H1 (cell line): ENCODE results near the gene VPS13D. TPM values are rescaled to one million over a fixed set of nuclear protein-coding genes. Genes with fewer than 3 reads are reported as not detected.
A peak's percentile ranks its signal among the peaks of the same experiment; 100 is the strongest.

Source experiments
- CTCF ChIA-PET: fragments of 300-600 bp; sonication (Branson Sonifier 250); formaldehyde crosslinking; loops from one replicate; lab custom pipeline; 2021; ENCODE audit not compliant: partially characterized antibody; lab: Charles Lee
- POLR2A ChIA-PET: fragments of 300-600 bp; sonication (Branson Sonifier 250); formaldehyde crosslinking; loops from one replicate; lab custom pipeline; 2021; ENCODE audit warnings: inconsistent platforms; ENCODE audit not compliant: partially characterized antibody; lab: Charles Lee
- DNase-seq, 2 experiments: peaks; one replicate each; pipeline versions ENCODE4 v3.0.0 to v3.0.0-alpha.2; 2010 to 2022; ENCODE audit warnings: low spot score in 2 of 2, low read depth in 1 of 2, mixed read lengths in 1 of 2
- FAIRE-seq: peaks from 2 replicates; lab custom pipeline; 2011; peaks lifted over from hg19 to GRCh38; lab: Jason Lieb, UNC
- H2AFZ ChIP-seq: 2 replicates; pipeline ENCODE4 v1.8.1; 2012; ENCODE audit warnings: low read length, inconsistent platforms
- H2AK5ac ChIP-seq: 2 replicates; pipeline ENCODE4 v1.6.1; 2013; ENCODE audit warnings: low read depth, low read length
- H2BK120ac ChIP-seq: replicated peaks from 2 replicates; pipeline ENCODE3; 2013; ENCODE audit warnings: low read depth, low read length, inconsistent platforms
- H2BK12ac ChIP-seq: 2 replicates; pipeline ENCODE4 v1.6.1; 2013; ENCODE audit warnings: low read depth, low read length
- H2BK15ac ChIP-seq: 2 replicates; pipeline ENCODE4 v1.6.1; 2013; ENCODE audit warnings: low read length
- H2BK20ac ChIP-seq: 2 replicates; pipeline ENCODE4 v1.6.1; 2013; ENCODE audit warnings: low read length
- H2BK5ac ChIP-seq: 2 replicates; pipeline ENCODE4 v1.6.1; 2013; ENCODE audit warnings: low read depth, low read length
- H3K14ac ChIP-seq: 2 replicates; pipeline ENCODE4 v1.6.1; 2013; ENCODE audit warnings: inconsistent platforms; ENCODE audit not compliant: insufficient read length
- H3K18ac ChIP-seq: 2 replicates; pipeline ENCODE4 v1.6.1; 2013; ENCODE audit warnings: low read length; ENCODE audit errors: extremely low read depth
- H3K23ac ChIP-seq: 2 replicates; pipeline ENCODE4 v1.6.1; 2013; ENCODE audit warnings: inconsistent platforms; ENCODE audit not compliant: insufficient read length
- H3K23me2 ChIP-seq: 2 replicates; pipeline ENCODE4 v1.6.1; 2013; ENCODE audit warnings: low read depth, low read length
- H3K27ac ChIP-seq: 2 replicates; pipeline ENCODE4 v1.6.1; 2011; ENCODE audit warnings: low read depth, low read length, inconsistent platforms
- H3K27me3 ChIP-seq, 4 experiments: replicated peaks in 1 of 4; 1 replicate in 1 of 4; 2 replicates in 3 of 4; pipeline versions ENCODE4 v1.6.1 to v1.8.1; 2011 to 2013; ENCODE audit warnings: low read length in 3 of 4, mild to moderate bottlenecking in 3 of 4, inconsistent platforms in 2 of 4, mixed read lengths in 2 of 4, moderate library complexity in 1 of 4; ENCODE audit not compliant: control insufficient read depth in 3 of 4, insufficient read depth in 3 of 4; ENCODE audit errors: extremely low read depth in 1 of 4
- H3K36me3 ChIP-seq, 4 experiments: 2 replicates each; pipeline versions ENCODE4 v1.6.1 to v1.8.1; 2011 to 2013; ENCODE audit warnings: mild to moderate bottlenecking in 4 of 4, low read length in 3 of 4, moderate library complexity in 2 of 4, control low read depth in 1 of 4, inconsistent platforms in 1 of 4; ENCODE audit not compliant: insufficient read depth in 4 of 4, control insufficient read depth in 2 of 4
- H3K4ac ChIP-seq: replicated peaks from 2 replicates; pipeline ENCODE3; 2013; ENCODE audit warnings: low read length, low read depth, mixed read lengths, inconsistent platforms; ENCODE audit not compliant: insufficient read length
- H3K4me1 ChIP-seq, 4 experiments: replicated peaks in 1 of 4; 1 replicate in 1 of 4; 2 replicates in 3 of 4; pipeline versions ENCODE4 v1.6.1 to v1.8.1; 2011 to 2013; ENCODE audit warnings: low read length in 3 of 4, inconsistent platforms in 2 of 4, mixed read lengths in 1 of 4; ENCODE audit not compliant: insufficient read depth in 4 of 4, control insufficient read depth in 3 of 4
- H3K4me2 ChIP-seq, 2 experiments: 2 replicates each; pipeline versions ENCODE4 v1.6.1 to v1.8.1; 2011 to 2013; ENCODE audit warnings: low read depth in 2 of 2, low read length in 2 of 2, control low read depth in 1 of 2, inconsistent platforms in 1 of 2, mild to moderate bottlenecking in 1 of 2; ENCODE audit not compliant: insufficient read depth in 1 of 2
- H3K4me3 ChIP-seq, 4 experiments: fragments of 200-600, 300-600 bp in 1 of 4; sonication (generic), shearing (Covaris generic), sonication (Bioruptor Twin) in 1 of 4; 2 replicates each; pipeline versions ENCODE4 v1.5.1 to v1.8.1; 2011 to 2016; ENCODE audit warnings: low read length in 4 of 4, low read depth in 3 of 4, control low read depth in 2 of 4, inconsistent platforms in 2 of 4, mild to moderate bottlenecking in 2 of 4, mixed read lengths in 1 of 4, moderate library complexity in 1 of 4; ENCODE audit not compliant: insufficient read depth in 2 of 4; ENCODE audit errors: extremely low read depth in 1 of 4
- H3K56ac ChIP-seq: replicated peaks from 2 replicates; pipeline ENCODE3; 2013; ENCODE audit warnings: low read depth, mild to moderate bottlenecking, mixed read lengths, low read length, inconsistent platforms; ENCODE audit not compliant: insufficient read length
- H3K79me1 ChIP-seq: 2 replicates; pipeline ENCODE4 v1.6.1; 2013; ENCODE audit warnings: low read depth, low read length, control low read depth
- H3K79me2 ChIP-seq, 2 experiments: 2 replicates each; pipeline versions ENCODE4 v1.6.1 to v1.8.1; 2012 to 2013; ENCODE audit warnings: low read length in 2 of 2, mild to moderate bottlenecking in 2 of 2, inconsistent platforms in 1 of 2; ENCODE audit not compliant: insufficient read depth in 2 of 2, control insufficient read depth in 1 of 2
- H3K9ac ChIP-seq, 4 experiments: replicated peaks in 1 of 4; 1 replicate in 1 of 4; 2 replicates in 3 of 4; pipeline versions ENCODE4 v1.6.1 to v1.8.1; 2011 to 2013; ENCODE audit warnings: low read depth in 3 of 4, low read length in 3 of 4, control low read depth in 2 of 4, mild to moderate bottlenecking in 2 of 4, moderate library complexity in 2 of 4, inconsistent platforms in 1 of 4; ENCODE audit errors: extremely low read depth in 1 of 4
- H3K9me3 ChIP-seq, 2 experiments: 2 replicates each; pipeline versions ENCODE4 v1.6.1 to v1.8.1; 2012 to 2013; ENCODE audit warnings: mild to moderate bottlenecking in 2 of 2, moderate library complexity in 2 of 2, control low read depth in 1 of 2, inconsistent platforms in 1 of 2, low read depth in 1 of 2, low read length in 1 of 2, mixed read lengths in 1 of 2; ENCODE audit not compliant: insufficient read depth in 2 of 2
- H4K20me1 ChIP-seq, 2 experiments: replicated peaks in 1 of 2; 2 replicates each; pipeline versions ENCODE3 to v1.8.1; 2011 to 2013; ENCODE audit warnings: inconsistent platforms in 2 of 2, low read length in 2 of 2, mild to moderate bottlenecking in 1 of 2; ENCODE audit not compliant: insufficient read depth in 2 of 2, control insufficient read depth in 1 of 2
- H4K5ac ChIP-seq: 2 replicates; pipeline ENCODE4 v1.6.1; 2013; ENCODE audit warnings: low read length, low read depth, mixed read lengths, inconsistent platforms; ENCODE audit not compliant: insufficient read length
- H4K8ac ChIP-seq: 2 replicates; pipeline ENCODE4 v1.8.0; 2013; ENCODE audit warnings: mild to moderate bottlenecking, moderate library complexity, low read length, inconsistent platforms; ENCODE audit not compliant: insufficient read depth; ENCODE audit errors: extremely low read depth
- H4K91ac ChIP-seq: replicated peaks from 2 replicates; pipeline ENCODE3; 2013; ENCODE audit warnings: low read length, mixed read lengths, inconsistent platforms; ENCODE audit not compliant: insufficient read length
- BACH1 ChIP-seq: IDR thresholded peaks from 2 replicates; pipeline ENCODE4 v1.6.1; 2012; ENCODE audit warnings: low read length, improper control_type of control experiment
- BCL11A ChIP-seq, 2 experiments: IDR thresholded peaks; one replicate each; pipeline ENCODE4 v1.6.1; 2011; ENCODE audit warnings: low read depth in 2 of 2, low read length in 2 of 2, mild to moderate bottlenecking in 2 of 2
- CBX8 ChIP-seq: fragments of 300-800, 300-1000 bp; sonication (generic); IDR thresholded peaks from 2 replicates; pipeline ENCODE4 v1.7.1; 2016; ENCODE audit warnings: low read depth, low read length, borderline replicate concordance
- EZH2 ChIP-seq: fragments of 200-600 bp; sonication (generic); IDR thresholded peaks from 2 replicates; pipeline ENCODE4 v1.7.1; 2012; ENCODE audit warnings: low read depth, mild to moderate bottlenecking, moderate library complexity, low read length, inconsistent platforms; ENCODE audit not compliant: severe bottlenecking
- KDM1A ChIP-seq: fragments of 200-600, 300-600 bp; sonication (generic); IDR thresholded peaks from 2 replicates; pipeline ENCODE4 v1.7.1; 2016; ENCODE audit warnings: mild to moderate bottlenecking, low read length, borderline replicate concordance
- KDM4A ChIP-seq: IDR thresholded peaks from one replicate; pipeline ENCODE4 v1.7.1; 2012; ENCODE audit warnings: low read depth, mild to moderate bottlenecking, moderate library complexity, low read length, inconsistent platforms; ENCODE audit not compliant: severe bottlenecking
- KDM5A ChIP-seq: fragments of 200-600 bp; IDR thresholded peaks from 2 replicates; pipeline ENCODE4 v1.7.1; 2012; ENCODE audit warnings: mild to moderate bottlenecking, low read length, inconsistent platforms, mixed read lengths
- POLR2AphosphoS5 ChIP-seq: IDR thresholded peaks from 2 replicates; pipeline ENCODE4 v1.6.1; 2011; ENCODE audit warnings: low read depth, low read length
- POU5F1 ChIP-seq: IDR thresholded peaks from 2 replicates; pipeline ENCODE4 v1.6.1; 2011; ENCODE audit warnings: low read depth, mild to moderate bottlenecking, low read length, moderate library complexity
- RAD21 ChIP-seq, 2 experiments: IDR thresholded peaks in 1 of 2; conservative IDR thresholded peaks in 1 of 2; 2 replicates each; pipeline ENCODE4 v1.6.1; 2011; ENCODE audit warnings: low read depth in 2 of 2, low read length in 2 of 2, improper control_type of control experiment in 1 of 2, inconsistent platforms in 1 of 2, mild to moderate bottlenecking in 1 of 2, moderate library complexity in 1 of 2
- SAP30 ChIP-seq: fragments of 300-600 bp; sonication (generic); IDR thresholded peaks from 2 replicates; pipeline ENCODE4 v1.7.1; 2012; ENCODE audit warnings: low read length, moderate library complexity, mild to moderate bottlenecking, inconsistent platforms; ENCODE audit not compliant: insufficient read depth, insufficient replicate concordance
- SIRT6 ChIP-seq: IDR thresholded peaks from one replicate; pipeline ENCODE4 v1.7.1; 2012; ENCODE audit warnings: low read length, inconsistent platforms
- SIX5 ChIP-seq: IDR thresholded peaks from 2 replicates; pipeline ENCODE4 v1.6.1; 2011; ENCODE audit warnings: mild to moderate bottlenecking, low read depth, low read length
- SRF ChIP-seq: IDR thresholded peaks from 2 replicates; pipeline ENCODE4 v1.6.1; 2011; ENCODE audit warnings: mild to moderate bottlenecking, low read depth, low read length, moderate library complexity
- TAF7 ChIP-seq: optimal IDR thresholded peaks from 2 replicates; pipeline ENCODE3; 2011; ENCODE audit warnings: low read depth, mild to moderate bottlenecking, inconsistent platforms, low read length, moderate library complexity, borderline replicate concordance
- WGBS, 2 experiments: shearing (Covaris generic) in 1 of 2; methylation state at CpG; one replicate each; pipeline versions ENCODE4 v1.1.6 to v1.1.7; 2013 to 2015; ENCODE audit warnings: low lambda C conversion rate in 2 of 2, mixed read lengths in 2 of 2, inconsistent platforms in 1 of 2, low coverage in 1 of 2, missing lambda C conversion rate in 1 of 2; ENCODE audit not compliant: insufficient replicate concordance in 2 of 2, insufficient coverage in 1 of 2, insufficient read length in 1 of 2; ENCODE audit errors: extremely low coverage in 1 of 2, missing lambda C conversion rate in 1 of 2; 5-methylcytosine and 5-hydroxymethylcytosine counted together
- polyA plus RNA-seq, 7 experiments: library from polyadenylated mRNA; depleted of rRNA in 3 of 7; stranded (reverse) in 5 of 7; unstranded in 2 of 7; fragments of >200 nt in 5 of 7; fragments of 200-250 nt in 2 of 7; gene quantifications; 1 replicate in 5 of 7; 2 replicates in 1 of 7; 4 replicates in 1 of 7; pipeline versions ENCODE4 v1.2.1 to v1.2.3, GENCODE V29; 2011 to 2013; ENCODE audit warnings: missing spikeins in 2 of 7, mixed read lengths in 2 of 7
- total RNA-seq: library from RNA; stranded (reverse); fragmentation: NEBNext Ultra II Directional; extraction: Animal tissue kit (Norgen Biotek cat#: 25700); gene quantifications from 2 replicates; pipeline ENCODE4 v1.2.1, GENCODE V29; 2021

Gene VPS13D
- total and polyA plus RNA-seq, 2 of the 8 experiments (the other 6 are each of a cell fraction or from before 2014, with no cell fraction given), result 10.9 to 31.2 TPM

DNA sequence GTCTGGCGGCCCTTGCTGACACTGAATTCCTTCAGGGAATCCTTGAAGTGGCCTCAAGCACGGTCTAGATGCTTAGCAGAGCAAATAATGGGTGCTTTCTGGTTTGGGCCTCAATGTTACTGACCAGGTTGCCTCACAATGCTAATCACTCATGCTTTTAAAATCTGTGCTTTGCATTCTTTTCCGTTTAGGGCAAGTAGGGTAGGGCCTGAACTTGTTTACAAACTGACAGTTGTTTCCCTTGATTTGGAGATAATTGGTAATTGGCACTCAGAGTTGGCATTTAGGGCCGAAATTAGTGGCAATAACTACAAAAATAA is 1.4 kb downstream of the VPS13D start:
- H3K14ac ChIP-seq, result no peak overlapping the region
- no peak overlapping the region for H4K91ac ChIP-seq
- peaks cover 8% of the 10 kb centered on the region; the same call in 1 of the 2 replicates for H3K23me2 ChIP-seq
- no peak overlapping the region for H3K56ac ChIP-seq
- no peaks in the 10 kb centered on the region; a peak in 1 of 7 replicates for H3K27me3 ChIP-seq
- no peak overlapping the region for H2AK5ac ChIP-seq
- H2BK120ac ChIP-seq, result no peak overlapping the region
- peaks cover 0 to 7% (median 3%) of the 10 kb centered on the region in 4 experiments; a peak in 4 of 7 replicates for H3K4me1 ChIP-seq
- no peak overlapping the region for H3K18ac ChIP-seq
- H3K9ac ChIP-seq, result no peak overlapping the region; a peak in 1 of 7 replicates
- H3K36me3 ChIP-seq, result no peaks in the 10 kb centered on the region; a peak in 2 of 8 replicates
- no peak for DNase-seq
- no peak overlapping the region for H3K4ac ChIP-seq
- POLR2A ChIA-PET, result no interaction called here
- peaks cover 3 to 25% of the 10 kb centered on the region in 2 experiments; a peak in 3 of 4 replicates for H3K79me2 ChIP-seq
- no peak overlapping the region for H2BK20ac ChIP-seq
- no peak overlapping the region for H2BK12ac ChIP-seq
- no peak for FAIRE-seq
- peaks cover 2 to 5% of the 10 kb centered on the region in 2 experiments for H4K20me1 ChIP-seq
- H3K9me3 ChIP-seq, result no peaks in the 10 kb centered on the region
- peak overlapping the region; percentile 55 to 95 (median 66); a peak in 7 of 8 replicates for H3K4me3 ChIP-seq
- CTCF ChIA-PET, result interaction anchor here (1.0 to 3.7 kb wide), 6 partner anchors 9 to 107 kb away, joined by 3 to 23 read pairs (median 4); no protein-coding TSS in a partner anchor
- 47% methylated on average over 4 of the region's 4 CpGs; no CpG with 5 or more reads in 1 of the 2 experiments for WGBS, 2 experiments
- H3K27ac ChIP-seq, result no peak overlapping the region
- no peak overlapping the region for H4K8ac ChIP-seq
- peak overlapping the region; percentile 79 to 96 for H3K4me2 ChIP-seq
- H2BK5ac ChIP-seq, result no peak overlapping the region
- no peak overlapping the region for H3K23ac ChIP-seq
- H2AFZ ChIP-seq, result no peak overlapping the region
- no peak overlapping the region for H4K5ac ChIP-seq
- H2BK15ac ChIP-seq, result no peak overlapping the region
- no peaks in the 10 kb centered on the region for H3K79me1 ChIP-seq
- TF ChIP-seq CBX8 (no peak), TAF7 (no peak), BACH1 (no peak), SIX5 (no peak), SRF (no peak), EZH2 (no peak), POU5F1 (no peak), BCL11A (IDR thresholded peaks at IDR 0.05; ENCODE audit: low read depth in 2 of 2, low read length in 2 of 2) (no peak), SIRT6 (no peak), POLR2AphosphoS5 (no peak), KDM5A (no peak), RAD21 (IDR thresholded peaks at IDR 0.05 in 1 of 2, conservative IDR thresholded peaks at IDR 0.05 in 1 of 2; ENCODE audit: low read depth in 2 of 2, low read length in 2 of 2) (no peak), KDM1A (no peak), SAP30 (no peak), KDM4A (no peak)
